GM08714 (cell line): Measurements from ENCODE around the gene EQTN.

Source experiments
- H3K4me3 ChIP-seq: fragments of 200-500 bp; sonication (Bioruptor generic); 2 replicates; pipeline ENCODE4 v1.5.1; 2014; ENCODE audit warnings: mild to moderate bottlenecking, low read length, inconsistent platforms
- ZNF274 ChIP-seq: IDR thresholded peaks from 2 replicates; pipeline ENCODE4 v1.6.1; 2012; ENCODE audit warnings: mild to moderate bottlenecking, low read depth, low read length

The EQTN gene

GRCh38 chr9:27329291-27329690, 32.3 kb upstream of the EQTN start:
- H3K4me3 ChIP-seq: no peak overlapping the region
- TF ChIP-seq ZNF274: no peak

- no peak overlapping the region for H3K4me3 ChIP-seq
- no peak for TF ChIP-seq ZNF274
These were observed 31.5 kb upstream of the EQTN start for GRCh38 chr9:27328483-27328882.

GRCh38 chr9:27311184-27311583, 14.2 kb upstream of the EQTN start:
- no peak for TF ChIP-seq ZNF274

DNA sequence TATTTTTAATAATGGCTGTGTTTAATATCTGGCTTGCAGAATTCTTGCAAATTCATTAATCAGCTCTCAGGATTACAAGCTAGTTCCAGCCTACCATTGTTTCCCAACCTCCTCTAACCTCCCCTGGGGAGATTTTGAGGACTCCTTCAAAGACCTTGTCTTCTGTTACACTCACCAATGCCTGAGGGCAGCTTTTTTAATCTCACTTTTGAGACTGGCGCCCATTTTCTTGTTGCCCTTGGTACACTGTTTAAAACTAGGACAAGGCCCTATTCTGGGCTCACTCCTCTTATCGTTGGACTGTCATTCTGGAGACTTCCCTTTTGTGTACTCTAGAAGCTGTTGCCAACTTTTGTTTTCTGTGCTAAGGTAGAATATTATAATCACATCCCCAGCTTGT, 13.6 kb upstream of the EQTN start:
- TF ChIP-seq ZNF274: no peak
- no peak overlapping the region for H3K4me3 ChIP-seq

More at GRCh38 chr9:27311184-27311583, 14.2 kb upstream of the EQTN start:
- H3K4me3 ChIP-seq: no peak overlapping the region

- H3K4me3 ChIP-seq: no peak overlapping the region
- no peak for TF ChIP-seq ZNF274
These were observed 11.9 kb upstream of the EQTN start for GRCh38 chr9:27308691-27309390.

- TF ChIP-seq ZNF274: no peak
- H3K4me3 ChIP-seq: no peak overlapping the region
These were observed 7.6 kb upstream of the EQTN start for GRCh38 chr9:27304521-27304920.

GRCh38 chr9:27303219-27303618, 6.3 kb upstream of the EQTN start:
- no peak overlapping the region for H3K4me3 ChIP-seq
- TF ChIP-seq ZNF274: no peak

- no peak overlapping the region for H3K4me3 ChIP-seq
- TF ChIP-seq ZNF274: no peak
These were observed 3.0 kb downstream of the EQTN start for GRCh38 chr9:27293996-27294395.

GRCh38 chr9:27292659-27293405, 4.1 kb downstream of the EQTN start:
- no peak overlapping the region for H3K4me3 ChIP-seq
- TF ChIP-seq ZNF274: no peak

- TF ChIP-seq ZNF274: no peak
- no peak overlapping the region for H3K4me3 ChIP-seq
These were observed 5.7 kb downstream of the EQTN start for GRCh38 chr9:27291292-27291691.

GRCh38 chr9:27282269-27282668, 14.7 kb downstream of the EQTN start:
- H3K4me3 ChIP-seq: no peak overlapping the region
- no peak for TF ChIP-seq ZNF274

DNA sequence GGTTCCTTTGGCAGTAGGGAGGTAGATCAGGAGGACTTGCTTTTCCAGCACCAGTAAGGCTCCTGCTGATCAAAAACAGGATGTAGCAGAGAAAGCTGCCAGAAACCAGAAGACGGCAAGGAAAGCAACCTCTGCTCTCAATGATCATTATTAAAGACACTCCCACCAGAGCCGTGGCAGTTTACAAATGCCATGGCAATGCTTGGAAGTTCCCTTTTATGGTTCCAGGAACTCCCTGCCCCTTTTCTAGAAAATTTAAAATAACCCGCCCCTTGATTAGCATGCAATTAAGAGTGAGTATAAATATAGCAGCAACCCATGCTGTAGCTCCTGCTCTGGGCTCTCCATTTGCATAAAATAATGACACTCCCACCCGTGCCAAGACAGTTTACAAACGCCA, 16.1 kb downstream of the EQTN start:
- no peak for TF ChIP-seq ZNF274
- H3K4me3 ChIP-seq: no peak overlapping the region

DNA sequence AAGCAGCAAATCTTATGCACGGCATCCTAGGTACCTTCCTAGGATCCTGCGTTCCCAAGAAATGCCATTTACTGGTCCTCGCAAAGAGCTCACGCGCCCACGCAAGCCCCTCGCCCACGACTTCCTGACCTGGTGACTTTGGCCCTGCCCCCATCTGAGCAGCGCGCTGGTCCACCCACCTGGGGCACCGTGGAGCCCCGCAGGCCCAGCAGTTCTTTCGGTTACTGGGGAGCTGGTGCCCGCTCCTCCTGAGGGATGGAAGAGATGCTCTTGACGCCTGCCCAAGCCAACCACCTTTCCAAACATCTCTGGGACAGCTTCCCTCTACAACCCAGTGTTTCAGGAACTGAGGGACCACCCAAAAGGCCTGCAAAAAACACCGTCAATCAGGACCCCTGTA, 16.7 kb downstream of the EQTN start:
- no peak for TF ChIP-seq ZNF274

GRCh38 chr9:27279611-27280010, 17.3 kb downstream of the EQTN start:
- no peak overlapping the region for H3K4me3 ChIP-seq
- no peak for TF ChIP-seq ZNF274

More for the DNA sequence above, 16.7 kb downstream of the EQTN start:
- no peak overlapping the region for H3K4me3 ChIP-seq

GRCh38 chr9:27278374-27278773, 18.6 kb downstream of the EQTN start:
- TF ChIP-seq ZNF274: no peak

GRCh38 chr9:27276193-27277030, 20.5 kb downstream of the EQTN start:
- no peak for TF ChIP-seq ZNF274
- no peak overlapping the region for H3K4me3 ChIP-seq

More at GRCh38 chr9:27278374-27278773, 18.6 kb downstream of the EQTN start:
- no peak overlapping the region for H3K4me3 ChIP-seq
